ENCODE measurements around the gene GRK1.

GRK1 gene

DNA sequence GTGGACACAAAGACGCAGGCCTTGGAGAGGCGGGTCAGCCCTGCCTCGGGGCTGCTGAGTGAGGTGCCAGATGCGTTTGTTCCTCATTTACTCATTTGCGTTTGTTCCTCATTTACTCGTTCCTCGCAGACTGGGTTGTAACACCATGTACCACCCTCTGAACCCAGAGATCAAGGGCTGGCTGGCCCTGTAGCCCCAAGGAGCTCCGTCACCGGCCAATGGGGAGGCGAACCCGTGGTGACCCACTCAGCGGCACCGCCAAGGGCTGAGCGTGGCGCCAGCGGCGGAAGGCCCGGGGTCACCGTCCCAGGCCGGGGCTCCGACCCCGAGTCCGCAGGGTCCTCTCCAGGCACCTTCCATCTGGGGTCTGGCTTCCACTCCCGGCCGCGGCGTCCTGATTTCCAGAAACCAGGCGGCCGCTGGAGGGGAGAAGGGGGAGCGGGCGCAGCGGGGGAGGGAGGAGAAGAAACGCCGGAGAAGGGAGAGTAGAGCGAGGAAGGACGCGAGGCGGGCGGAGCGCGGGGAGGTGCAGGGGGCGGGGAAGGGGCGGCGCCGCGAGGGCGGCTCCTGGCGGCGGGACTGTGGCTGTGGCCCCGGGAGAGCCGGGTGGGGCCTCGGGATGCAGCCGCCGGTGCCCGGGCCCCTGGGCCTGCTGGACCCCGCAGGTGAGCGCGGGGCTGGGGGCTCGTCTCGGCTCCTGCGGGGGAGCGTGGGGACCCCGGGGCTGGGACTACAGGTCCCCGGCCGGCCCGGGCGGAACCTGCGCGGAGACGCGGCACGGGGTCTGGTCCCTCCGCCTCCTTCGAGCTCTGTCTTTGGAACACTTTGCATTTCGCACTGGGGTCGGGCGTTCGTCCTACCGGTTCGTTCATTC is 91.9 kb downstream of the GRK1 start, which contains the start of gene TMEM255B:
TSS of gene TMEM255B (plus strand) at position 576 of the 874 bp plus-strand sequence. CDS start at position 620, 44 bp downstream.
- DNase-seq (ENCODE audit: low spot score) = peak; percentile 91

DNA sequence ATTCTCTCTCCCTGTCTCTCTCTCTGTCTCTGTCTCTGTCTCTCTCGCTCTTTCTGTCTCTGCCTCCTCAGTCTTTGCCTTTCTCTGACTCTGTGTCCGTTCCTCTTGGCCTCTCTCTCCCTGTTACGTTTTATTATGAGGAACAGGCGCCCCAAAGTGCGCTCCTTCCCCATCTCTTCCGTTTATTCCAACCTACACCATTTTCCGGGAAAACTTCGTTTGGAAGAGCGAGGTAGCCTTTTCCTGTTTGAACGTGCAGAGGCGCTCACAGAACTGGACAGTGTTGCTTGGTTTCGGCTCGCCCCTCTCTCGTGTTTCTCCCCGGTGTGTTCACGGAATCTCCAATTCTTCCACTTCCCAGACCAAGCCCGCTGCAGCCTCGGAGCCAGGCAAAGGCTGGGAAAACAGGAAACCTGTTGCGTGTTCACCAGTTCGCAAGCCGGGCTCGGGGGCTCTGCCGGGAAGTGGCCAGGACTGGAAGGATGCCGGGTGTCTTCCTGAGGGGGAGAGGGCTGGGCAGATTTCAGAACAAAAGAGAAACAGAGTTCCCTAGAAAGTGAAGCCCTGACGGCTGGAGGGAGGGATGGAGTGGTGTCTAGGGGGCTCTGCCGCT is 92.6 kb downstream of the GRK1 start:
- no peak for DNase-seq (ENCODE audit: low spot score)

- no peak for DNase-seq (ENCODE audit: low spot score)
Observed at GRCh38 chr13:113761136-113761535, 94.1 kb downstream of the GRK1 start.

GRCh38 chr13:113762075-113762474 is 95.1 kb downstream of the GRK1 start:
- no peak for DNase-seq (ENCODE audit: low spot score)

- DNase-seq (ENCODE audit: low spot score) = no peak
Observed at GRCh38 chr13:113762538-113762937, 95.5 kb downstream of the GRK1 start.

- DNase-seq (ENCODE audit: low spot score) = no peak
Observed at GRCh38 chr13:113763254-113763653, 96.2 kb downstream of the GRK1 start.

- DNase-seq (ENCODE audit: low spot score) = no peak
Observed at GRCh38 chr13:113763961-113764792, 97.2 kb downstream of the GRK1 start.

DNA sequence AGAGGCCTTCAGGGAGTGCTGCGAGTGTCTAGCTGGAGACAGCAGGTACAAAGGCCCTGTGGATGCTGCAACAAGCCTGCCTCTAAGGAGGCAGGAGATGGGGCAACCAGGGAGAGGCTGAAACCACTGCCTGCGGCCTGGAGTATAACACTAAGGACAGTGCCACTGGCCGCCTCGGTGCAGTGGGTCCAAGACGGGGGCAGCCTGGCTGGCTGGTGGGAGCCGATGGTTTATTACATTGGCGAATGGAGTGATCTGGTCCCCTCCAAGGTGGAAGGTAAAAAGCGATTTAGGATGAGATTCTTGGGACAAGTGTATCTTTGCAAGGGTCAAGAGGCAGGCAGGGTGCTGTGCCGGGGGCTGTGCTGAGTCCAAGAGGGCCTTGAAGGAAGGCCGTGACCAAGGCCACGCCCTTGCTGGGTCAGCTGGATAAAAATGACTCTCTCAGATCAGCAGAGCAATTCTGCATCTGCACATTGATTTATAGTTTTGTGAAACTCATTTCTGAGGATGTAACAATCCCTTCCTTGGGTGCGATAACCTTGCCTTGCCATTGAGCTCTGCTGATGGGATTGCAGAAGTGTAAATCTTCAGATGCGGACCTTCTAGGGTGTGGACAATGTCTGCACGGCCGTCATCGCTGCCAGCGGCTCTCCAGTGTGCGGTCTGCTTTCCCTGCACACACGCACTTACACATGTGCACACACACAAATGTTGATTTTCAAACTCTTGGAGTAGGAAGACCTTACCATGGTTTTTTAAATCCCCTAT is 98.0 kb downstream of the GRK1 start:
- DNase-seq (ENCODE audit: low spot score) = no peak

GRCh38 chr13:113765564-113765910 is 98.5 kb downstream of the GRK1 start:
- DNase-seq (ENCODE audit: low spot score) = no peak

DNA sequence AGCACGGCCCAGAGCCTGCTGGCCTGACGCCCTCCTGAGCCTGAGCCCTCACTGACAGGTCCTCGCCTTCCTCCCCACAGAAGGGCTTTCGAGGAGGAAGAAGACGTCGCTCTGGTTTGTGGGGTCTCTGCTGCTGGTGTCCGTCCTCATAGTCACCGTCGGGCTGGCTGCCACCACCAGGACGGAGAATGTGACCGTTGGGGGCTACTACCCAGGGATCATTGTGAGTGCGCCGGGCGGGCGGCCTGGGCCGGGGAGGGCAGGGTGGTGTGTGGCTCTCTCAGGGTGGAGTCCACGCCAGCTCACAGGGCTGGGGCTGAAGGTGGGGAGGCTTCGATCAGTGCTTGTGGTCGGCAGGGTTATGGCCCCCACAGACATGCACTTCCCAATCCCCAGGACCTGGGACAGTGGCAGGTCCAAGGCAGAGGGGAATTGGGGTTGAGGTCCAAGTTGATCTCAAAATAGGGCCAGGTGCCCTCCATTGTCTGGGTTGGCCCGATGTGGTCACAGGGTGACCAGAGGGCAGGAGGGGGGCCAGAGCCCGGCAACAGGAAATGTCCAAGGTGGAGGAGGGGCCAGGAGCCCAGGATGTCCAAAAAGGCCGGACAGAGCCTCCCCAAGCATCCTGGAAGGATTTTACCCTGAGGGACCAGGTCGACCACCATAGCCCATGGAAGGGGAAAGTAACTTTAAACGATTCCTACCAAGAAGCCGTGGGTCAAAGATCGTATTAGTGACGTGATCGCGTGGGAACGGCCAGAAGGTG is 99.2 kb downstream of the GRK1 start:
- no peak for DNase-seq (ENCODE audit: low spot score)

- no peak for DNase-seq (ENCODE audit: low spot score)
Observed at GRCh38 chr13:113767366-113767765, 100.3 kb downstream of the GRK1 start.

- no peak for DNase-seq (ENCODE audit: low spot score)
Observed at GRCh38 chr13:113768018-113768905, 101.2 kb downstream of the GRK1 start.

GRCh38 chr13:113769106-113769505 is 102.1 kb downstream of the GRK1 start:
- DNase-seq (ENCODE audit: low spot score) = no peak

DNA sequence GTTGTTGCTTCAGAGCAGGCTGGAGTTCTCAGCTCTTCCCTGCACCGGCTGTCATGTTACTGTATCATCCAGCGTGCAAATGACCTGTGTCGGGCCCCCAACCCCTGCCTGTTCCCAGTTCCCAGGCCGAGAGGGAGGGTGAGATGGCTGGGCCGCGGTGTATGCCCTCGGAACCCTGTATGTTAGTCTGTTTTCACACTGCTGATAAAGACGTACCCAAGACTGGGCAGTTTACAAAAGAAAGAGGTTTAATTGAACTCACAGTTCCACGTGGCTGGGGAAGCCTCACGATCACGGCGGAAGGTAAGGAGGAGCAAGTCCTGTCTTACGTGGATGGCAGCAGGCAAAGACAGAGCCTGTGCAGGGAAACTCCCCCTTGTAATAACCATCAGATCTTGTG is 102.9 kb downstream of the GRK1 start:
- DNase-seq (ENCODE audit: low spot score) = no peak

DNA sequence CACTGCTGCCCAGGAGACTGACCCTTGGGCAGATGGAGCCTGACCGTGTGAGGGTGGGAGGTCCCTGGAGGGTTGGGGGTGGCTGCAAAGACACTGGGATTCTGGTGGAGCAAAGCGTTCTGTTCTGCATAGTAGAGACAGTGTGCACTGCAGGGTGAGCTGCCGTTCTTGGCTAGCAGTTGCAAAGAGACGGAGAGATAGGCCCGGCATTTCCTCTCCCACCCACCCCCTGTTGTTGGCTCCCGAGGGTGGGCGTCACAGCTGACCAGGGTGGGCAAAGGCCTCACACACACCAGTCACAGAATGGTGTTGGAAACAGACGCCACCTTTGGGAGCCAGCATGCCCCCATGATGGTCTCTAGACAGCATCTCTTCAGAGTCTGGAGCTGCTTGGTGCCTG is 103.4 kb downstream of the GRK1 start:
- no peak for DNase-seq (ENCODE audit: low spot score)

DNA sequence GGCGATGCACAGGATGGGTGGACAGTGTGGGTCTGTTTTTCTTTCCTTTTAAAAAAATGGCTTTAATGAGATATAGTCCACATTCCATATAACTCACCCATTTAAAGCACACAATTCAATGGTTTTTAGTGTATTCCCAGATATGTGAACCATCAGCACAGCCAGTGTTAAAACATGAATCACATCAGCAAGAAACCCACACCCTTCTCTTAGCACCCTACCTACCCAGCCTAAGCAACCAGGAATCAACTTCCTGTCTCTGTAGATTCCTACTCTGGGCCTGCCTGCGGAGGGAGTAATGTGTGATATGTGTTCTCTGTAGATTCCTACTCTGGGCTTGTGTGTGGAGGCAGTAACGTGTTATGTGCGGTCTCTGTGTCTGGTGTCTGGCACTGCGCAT is 103.9 kb downstream of the GRK1 start:
- no peak for DNase-seq (ENCODE audit: low spot score)

DNA sequence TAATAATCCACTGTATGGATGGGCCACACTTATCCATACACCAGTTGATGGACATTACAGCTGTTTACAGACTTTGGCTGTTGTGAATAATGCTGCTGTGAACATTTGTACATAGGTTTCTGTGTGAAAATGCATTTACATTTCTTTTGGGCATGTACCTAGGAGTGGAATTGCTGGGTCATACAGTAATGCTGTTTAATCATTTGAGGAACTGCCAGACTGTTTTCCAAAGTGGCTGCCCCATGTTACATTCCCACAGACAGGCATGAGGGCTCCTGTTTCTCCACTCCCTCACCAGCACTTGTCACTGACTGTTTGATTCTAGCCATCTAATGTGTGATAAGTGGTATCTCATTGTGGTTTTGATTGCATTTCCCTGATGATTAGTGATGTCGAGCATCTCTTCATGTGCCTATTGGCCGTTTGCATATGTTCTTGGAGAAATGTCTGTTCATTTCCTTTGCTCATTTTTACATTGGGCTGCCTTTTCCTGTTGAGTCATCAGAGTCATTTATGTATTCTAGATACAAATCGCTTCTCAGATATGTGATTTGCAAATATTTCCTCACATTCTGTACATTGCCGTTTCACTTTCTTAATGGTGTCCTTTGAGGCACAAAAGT is 104.8 kb downstream of the GRK1 start:
- DNase-seq (ENCODE audit: low spot score) = no peak

GRCh38 chr13:113774177-113775107 is 107.4 kb downstream of the GRK1 start:
- DNase-seq (ENCODE audit: low spot score) = no peak

Data from NAMALWA (cell line).